ENCODE data around the gene SF3A1. TPM values are rescaled to one million over a fixed set of nuclear protein-coding genes. Genes with fewer than 3 reads are reported as not detected.

SF3A1 gene
- total RNA-seq, 1 donor from 2014 or later, result 157 TPM

DNA sequence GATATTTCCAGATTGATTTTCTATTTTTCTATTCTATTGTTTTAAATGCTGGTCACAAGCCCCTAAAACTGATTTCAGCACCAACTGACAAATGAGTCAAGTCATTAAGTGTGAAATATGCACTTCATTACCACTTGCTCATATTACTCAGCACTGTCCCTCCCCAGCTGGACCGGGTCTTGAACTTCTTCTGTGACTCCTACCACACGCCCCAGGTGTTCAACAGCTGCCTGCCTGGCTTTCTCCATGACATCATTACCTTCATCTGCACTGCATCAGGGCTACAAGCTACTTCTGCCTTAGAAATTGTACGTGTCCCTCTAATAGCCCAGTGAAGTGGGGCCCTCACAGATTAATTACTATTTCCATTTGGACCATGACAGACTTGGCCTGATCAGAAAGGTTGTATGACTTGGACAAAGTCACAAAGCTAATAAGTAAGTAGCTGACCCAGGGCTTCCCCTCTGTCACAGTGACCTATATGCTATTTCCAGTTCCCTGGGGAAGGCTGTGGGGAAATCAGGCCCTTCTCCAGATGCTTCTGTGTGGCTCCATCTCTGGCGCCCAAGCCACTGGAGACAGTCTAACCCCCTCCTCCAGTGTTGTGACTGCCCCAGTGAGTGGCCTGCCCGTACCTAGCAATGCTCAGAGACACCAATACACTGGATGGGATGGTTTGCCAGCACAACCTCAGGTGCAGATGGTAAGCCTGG, 48.0 kb downstream of the SF3A1 start:
- Mint-ChIP-seq H3K27ac (ENCODE audit: unreplicated experiment) (no peak overlapping the region), H3K9me3 (ENCODE audit: unreplicated experiment) (peaks cover 3% of the 10 kb centered on the region), H3K27me3 (ENCODE audit: unreplicated experiment) (no peaks in the 10 kb centered on the region), H3K4me3 (ENCODE audit: unreplicated experiment) (no peak overlapping the region), H3K36me3 (ENCODE audit: unreplicated experiment) (no peaks in the 10 kb centered on the region), H3K4me1 (ENCODE audit: low read depth, unreplicated experiment) (peaks cover 7% of the 10 kb centered on the region)
- DNase-seq, result no peak
- TF ChIP-seq, protein P1, sequence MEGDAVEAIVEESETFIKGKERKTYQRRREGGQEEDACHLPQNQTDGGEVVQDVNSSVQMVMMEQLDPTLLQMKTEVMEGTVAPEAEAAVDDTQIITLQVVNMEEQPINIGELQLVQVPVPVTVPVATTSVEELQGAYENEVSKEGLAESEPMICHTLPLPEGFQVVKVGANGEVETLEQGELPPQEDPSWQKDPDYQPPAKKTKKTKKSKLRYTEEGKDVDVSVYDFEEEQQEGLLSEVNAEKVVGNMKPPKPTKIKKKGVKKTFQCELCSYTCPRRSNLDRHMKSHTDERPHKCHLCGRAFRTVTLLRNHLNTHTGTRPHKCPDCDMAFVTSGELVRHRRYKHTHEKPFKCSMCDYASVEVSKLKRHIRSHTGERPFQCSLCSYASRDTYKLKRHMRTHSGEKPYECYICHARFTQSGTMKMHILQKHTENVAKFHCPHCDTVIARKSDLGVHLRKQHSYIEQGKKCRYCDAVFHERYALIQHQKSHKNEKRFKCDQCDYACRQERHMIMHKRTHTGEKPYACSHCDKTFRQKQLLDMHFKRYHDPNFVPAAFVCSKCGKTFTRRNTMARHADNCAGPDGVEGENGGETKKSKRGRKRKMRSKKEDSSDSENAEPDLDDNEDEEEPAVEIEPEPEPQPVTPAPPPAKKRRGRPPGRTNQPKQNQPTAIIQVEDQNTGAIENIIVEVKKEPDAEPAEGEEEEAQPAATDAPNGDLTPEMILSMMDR (IDR thresholded peaks at IDR 0.05; ENCODE audit: partially characterized antibody, unreplicated experiment), result no peak

DNA sequence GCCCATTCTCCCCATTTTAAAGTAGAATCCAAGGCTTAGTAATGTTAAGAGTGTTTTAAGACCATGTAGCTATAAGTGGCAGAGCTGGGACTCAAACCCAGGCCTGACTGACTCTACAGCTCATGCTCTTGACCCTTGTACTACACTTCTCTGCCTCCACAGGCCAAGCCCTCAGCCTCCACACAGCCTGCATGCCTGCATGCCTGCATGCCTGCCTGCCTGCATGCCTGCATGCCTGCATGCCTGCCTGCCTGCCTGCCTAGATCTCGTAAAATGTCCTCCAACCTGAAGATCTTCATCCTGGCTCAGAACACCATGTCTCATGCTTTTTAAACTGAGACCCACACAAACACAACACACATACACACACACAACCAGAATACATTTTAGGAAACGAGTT, 48.6 kb downstream of the SF3A1 start:
- no peak for DNase-seq
- H3K27me3 Mint-ChIP-seq (ENCODE audit: unreplicated experiment), result no peaks in the 10 kb centered on the region
- no peak overlapping the region for H3K27ac Mint-ChIP-seq (ENCODE audit: unreplicated experiment)
- H3K4me1 Mint-ChIP-seq (ENCODE audit: low read depth, unreplicated experiment), result peaks cover 7% of the 10 kb centered on the region
- H3K4me3 Mint-ChIP-seq (ENCODE audit: unreplicated experiment), result no peak overlapping the region
- TF ChIP-seq, protein P1 (IDR thresholded peaks at IDR 0.05; ENCODE audit: partially characterized antibody, unreplicated experiment), result no peak
- H3K9me3 Mint-ChIP-seq (ENCODE audit: unreplicated experiment), result peaks cover 3% of the 10 kb centered on the region
- no peaks in the 10 kb centered on the region for H3K36me3 Mint-ChIP-seq (ENCODE audit: unreplicated experiment)

DNA sequence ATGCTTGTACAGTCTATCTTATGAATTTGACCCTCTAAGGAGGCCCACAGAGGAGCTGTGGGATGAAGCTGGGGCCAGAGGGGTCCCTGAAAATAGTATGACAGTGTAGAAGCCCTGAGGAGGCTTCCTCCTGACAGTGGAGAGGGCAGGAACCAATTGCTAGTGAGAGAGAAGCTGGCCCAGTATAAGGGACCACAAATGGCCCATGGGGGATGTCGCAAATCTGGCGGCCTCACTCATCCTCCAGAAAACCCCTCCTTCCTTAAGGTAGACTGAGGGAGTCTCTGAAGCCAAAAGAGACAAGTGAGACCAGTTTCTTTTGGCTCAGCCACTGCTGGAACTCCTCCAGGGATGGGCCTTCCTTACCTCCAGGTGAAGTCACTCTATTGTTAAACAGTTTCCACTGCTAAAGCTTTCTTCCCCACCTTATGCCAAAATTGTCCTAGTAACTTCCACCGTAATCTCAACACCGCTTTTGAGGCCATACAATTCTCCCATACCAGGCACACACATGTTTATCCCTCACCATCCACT, 49.6 kb downstream of the SF3A1 start:
- Mint-ChIP-seq H3K4me1 (ENCODE audit: low read depth, unreplicated experiment) (peaks cover 7% of the 10 kb centered on the region), H3K27me3 (ENCODE audit: unreplicated experiment) (no peaks in the 10 kb centered on the region), H3K9me3 (ENCODE audit: unreplicated experiment) (peaks cover 3% of the 10 kb centered on the region), H3K36me3 (ENCODE audit: unreplicated experiment) (no peaks in the 10 kb centered on the region), H3K27ac (ENCODE audit: unreplicated experiment) (no peak overlapping the region), H3K4me3 (ENCODE audit: unreplicated experiment) (no peak overlapping the region)
- DNase-seq, result no peak
- TF ChIP-seq, protein P1 (IDR thresholded peaks at IDR 0.05; ENCODE audit: partially characterized antibody, unreplicated experiment), result no peak

DNA sequence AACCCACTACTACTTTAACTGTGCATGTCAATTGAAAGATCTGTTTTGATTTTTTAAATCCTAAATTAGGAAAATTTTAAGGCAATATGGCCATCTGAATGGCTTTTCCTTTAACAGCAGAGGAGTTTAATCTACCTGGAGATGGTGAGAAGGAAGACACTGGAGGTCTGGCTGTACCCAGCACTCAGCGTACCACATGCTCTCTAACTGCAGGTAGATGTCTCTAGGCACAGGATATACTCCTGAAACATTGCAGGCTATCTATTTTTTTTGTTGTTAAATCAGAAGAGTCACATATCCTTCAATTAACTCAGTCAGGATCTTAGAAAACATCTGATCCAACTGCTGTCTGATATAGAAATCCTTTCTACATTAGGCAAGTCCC, 50.1 kb downstream of the SF3A1 start:
- Mint-ChIP-seq H3K27ac (ENCODE audit: unreplicated experiment) (no peak overlapping the region), H3K36me3 (ENCODE audit: unreplicated experiment) (no peaks in the 10 kb centered on the region), H3K4me3 (ENCODE audit: unreplicated experiment) (no peak overlapping the region), H3K27me3 (ENCODE audit: unreplicated experiment) (no peaks in the 10 kb centered on the region), H3K4me1 (ENCODE audit: low read depth, unreplicated experiment) (peaks cover 7% of the 10 kb centered on the region), H3K9me3 (ENCODE audit: unreplicated experiment) (peaks cover 3% of the 10 kb centered on the region)
- TF ChIP-seq, protein P1 (IDR thresholded peaks at IDR 0.05; ENCODE audit: partially characterized antibody, unreplicated experiment), result no peak
- no peak for DNase-seq

DNA sequence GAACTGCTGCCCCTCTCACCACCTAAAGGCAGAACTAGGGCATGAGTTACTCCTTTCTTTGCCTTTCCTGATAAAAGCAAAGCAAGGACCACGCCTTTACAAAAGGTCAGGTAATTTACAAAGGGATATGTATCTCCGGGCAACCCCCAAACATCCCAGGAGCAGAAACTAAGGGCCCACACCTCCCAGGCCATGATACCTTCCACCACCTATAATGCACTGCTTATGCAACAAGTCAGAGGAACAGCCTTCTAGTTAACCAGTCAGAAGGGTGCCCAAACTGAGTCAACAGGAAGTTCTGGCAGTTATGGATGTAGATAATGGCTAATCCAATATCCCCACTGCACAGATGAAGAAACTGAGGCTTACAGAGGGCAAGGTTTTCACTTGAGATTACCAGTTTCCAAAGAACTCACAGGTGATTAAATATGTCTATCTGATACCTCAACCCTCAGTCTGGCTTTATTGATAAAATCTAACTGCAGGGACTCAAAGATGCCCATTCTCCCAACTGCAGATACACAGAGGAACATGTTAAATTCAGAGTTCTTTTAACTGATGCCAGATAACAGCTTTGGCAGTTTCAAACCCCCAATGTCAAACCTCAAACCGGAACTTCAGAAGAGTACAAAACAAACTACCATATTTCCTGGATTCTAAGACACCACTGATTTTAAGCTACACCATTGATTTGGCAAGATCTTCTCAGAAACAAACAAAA, 50.6 kb downstream of the SF3A1 start:
- TF ChIP-seq, protein P1 (IDR thresholded peaks at IDR 0.05; ENCODE audit: partially characterized antibody, unreplicated experiment), result no peak
- no peaks in the 10 kb centered on the region for H3K36me3 Mint-ChIP-seq (ENCODE audit: unreplicated experiment)
- peaks cover 3% of the 10 kb centered on the region for H3K9me3 Mint-ChIP-seq (ENCODE audit: unreplicated experiment)
- no peaks in the 10 kb centered on the region for H3K27me3 Mint-ChIP-seq (ENCODE audit: unreplicated experiment)
- no peak overlapping the region for H3K4me3 Mint-ChIP-seq (ENCODE audit: unreplicated experiment)
- no peak for DNase-seq
- peaks cover 7% of the 10 kb centered on the region for H3K4me1 Mint-ChIP-seq (ENCODE audit: low read depth, unreplicated experiment)
- no peak overlapping the region for H3K27ac Mint-ChIP-seq (ENCODE audit: unreplicated experiment)
